Calu3 (cell line): ENCODE data around the gene NOD2. TPM values are rescaled to one million over a fixed set of nuclear protein-coding genes. Genes with fewer than 3 reads are reported as not detected.

Experiments used
- BruUV-seq: library from RNA; stranded (reverse); fragments of 400-500 nt; replicated peaks from 2 replicates; lab custom pipeline; 2021; lab: Mats Ljungman, UMichigan
- CTCF ChIA-PET: fragments of 300-600 bp; sonication (Branson Sonifier 250); formaldehyde crosslinking; loops from one replicate; lab custom pipeline; 2022; ENCODE audit warnings: antibody characterized with exemption; lab: Charles Lee
- DNase-seq: peaks from one replicate; pipeline ENCODE4 v3.0.0; 2022
- H3K27ac Mint-ChIP-seq: one replicate; pipeline ENCODE4 v1.8.0; 2022; ENCODE audit warnings: mixed read lengths; ENCODE audit not compliant: unreplicated experiment
- H3K27me3 Mint-ChIP-seq: one replicate; pipeline ENCODE4 v1.8.0; 2022; ENCODE audit warnings: mixed read lengths; ENCODE audit not compliant: unreplicated experiment
- H3K36me3 Mint-ChIP-seq: one replicate; pipeline ENCODE4 v1.8.0; 2022; ENCODE audit warnings: mild to moderate bottlenecking, moderate library complexity, mixed read lengths; ENCODE audit not compliant: insufficient read depth, unreplicated experiment
- H3K4me1 Mint-ChIP-seq: one replicate; pipeline ENCODE4 v1.8.0; 2022; ENCODE audit warnings: mild to moderate bottlenecking, low read depth, mixed read lengths; ENCODE audit not compliant: unreplicated experiment
- H3K4me3 Mint-ChIP-seq: one replicate; pipeline ENCODE4 v1.8.0; 2022; ENCODE audit warnings: mild to moderate bottlenecking, low read depth, moderate library complexity, mixed read lengths; ENCODE audit not compliant: unreplicated experiment
- H3K9me3 Mint-ChIP-seq: one replicate; pipeline ENCODE4 v1.8.0; 2022; ENCODE audit warnings: low read depth, mixed read lengths; ENCODE audit not compliant: unreplicated experiment
- CTCF ChIP-seq: fragments of 200-600 bp; IDR thresholded peaks from one replicate; pipeline ENCODE4 v1.8.0; 2022; ENCODE audit warnings: antibody characterized with exemption; ENCODE audit not compliant: unreplicated experiment
- intact Hi-C: fragments of 100-400 bp; cut with micrococcal nuclease; formaldehyde crosslinking; loops from one replicate; pipeline ENCODE4 v1.10.0; 2022; ENCODE audit not compliant: unreplicated experiment
- total RNA-seq: library from RNA; stranded (reverse); gene quantifications from 2 replicates; pipeline ENCODE4 v1.2.3, GENCODE V29; 2022

Gene NOD2
- total RNA-seq, 1 experiment from 2014 or later = 0.87 TPM

- CTCF ChIA-PET = no interaction called here
- Mint-ChIP-seq H3K27ac (no peak overlapping the region), H3K4me1 (no peaks in the 10 kb centered on the region), H3K9me3 (no peaks in the 10 kb centered on the region), H3K36me3 (no peaks in the 10 kb centered on the region), H3K4me3 (no peak overlapping the region), H3K27me3 (peaks cover 62% of the 10 kb centered on the region)
- intact Hi-C loops = loop anchor here (10.0 kb wide), 1 partner anchor 839 kb away; no protein-coding TSS in a partner anchor
- no peak for DNase-seq
- no peak for TF ChIP-seq CTCF
- no TSS peak for BruUV-seq
These were observed 42.3 kb downstream of the NOD2 start for GRCh38 chr16:50735629-50736122.

- CTCF ChIA-PET = interaction anchor here (0.6 kb wide), 1 partner anchor 542 kb away, joined by 4 read pairs; no protein-coding TSS in a partner anchor
- intact Hi-C loops = loop anchor here (10.0 kb wide), 1 partner anchor 838 kb away; no protein-coding TSS in a partner anchor
- no peak overlapping the region for H3K27ac Mint-ChIP-seq
- TF ChIP-seq CTCF = no peak
- peaks cover 62% of the 10 kb centered on the region for H3K27me3 Mint-ChIP-seq
- H3K4me1 Mint-ChIP-seq = peaks cover 7% of the 10 kb centered on the region
- H3K9me3 Mint-ChIP-seq = no peaks in the 10 kb centered on the region
- no peak overlapping the region for H3K4me3 Mint-ChIP-seq
- BruUV-seq = no TSS peak
- no peak for DNase-seq
- peaks cover 6% of the 10 kb centered on the region for H3K36me3 Mint-ChIP-seq
These were observed 43.0 kb downstream of the NOD2 start for GRCh38 chr16:50736448-50736847.

- H3K36me3 Mint-ChIP-seq = peaks cover 16% of the 10 kb centered on the region
- CTCF ChIA-PET = no interaction called here
- H3K9me3 Mint-ChIP-seq = no peaks in the 10 kb centered on the region
- no TSS peak for BruUV-seq
- H3K27ac Mint-ChIP-seq = no peak overlapping the region
- peaks cover 10% of the 10 kb centered on the region for H3K4me1 Mint-ChIP-seq
- intact Hi-C loops = loop anchor here (10.0 kb wide), 1 partner anchor 837 kb away; no protein-coding TSS in a partner anchor
- H3K4me3 Mint-ChIP-seq = no peak overlapping the region
- peaks cover 62% of the 10 kb centered on the region for H3K27me3 Mint-ChIP-seq
- DNase-seq = no peak
- TF ChIP-seq CTCF = no peak
These were observed 44.1 kb downstream of the NOD2 start for GRCh38 chr16:50737420-50737959.

- Mint-ChIP-seq H3K4me1 (peaks cover 10% of the 10 kb centered on the region), H3K4me3 (no peak overlapping the region), H3K27ac (peak overlapping the region; percentile 37), H3K36me3 (peaks cover 23% of the 10 kb centered on the region), H3K27me3 (peaks cover 59% of the 10 kb centered on the region), H3K9me3 (no peaks in the 10 kb centered on the region)
- BruUV-seq = no TSS peak
- CTCF ChIA-PET = interaction anchor here (0.6 kb wide), 1 partner anchor 16 kb away, joined by 3 read pairs; no protein-coding TSS in a partner anchor
- intact Hi-C loops = loop anchor here (10.0 kb wide), 1 partner anchor 836 kb away; no protein-coding TSS in a partner anchor
- no peak for DNase-seq
- no peak for TF ChIP-seq CTCF
These were observed 45.6 kb downstream of the NOD2 start for GRCh38 chr16:50739031-50739430.
